DMS 273 treated with DMSO at 0.1 percent for 48 hours (cell line): Measurements from ENCODE around the gene AKAIN1.
A peak's percentile ranks its signal among the peaks of the same experiment; 100 is the strongest.

ENCODE experiments used
- DNase-seq: peaks from one replicate; lab custom pipeline; 2025; lab: John Stamatoyannopoulos, UW

AKAIN1 gene, protein sequence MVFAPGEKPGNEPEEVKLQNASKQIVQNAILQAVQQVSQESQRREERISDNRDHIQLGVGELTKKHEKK

DNA sequence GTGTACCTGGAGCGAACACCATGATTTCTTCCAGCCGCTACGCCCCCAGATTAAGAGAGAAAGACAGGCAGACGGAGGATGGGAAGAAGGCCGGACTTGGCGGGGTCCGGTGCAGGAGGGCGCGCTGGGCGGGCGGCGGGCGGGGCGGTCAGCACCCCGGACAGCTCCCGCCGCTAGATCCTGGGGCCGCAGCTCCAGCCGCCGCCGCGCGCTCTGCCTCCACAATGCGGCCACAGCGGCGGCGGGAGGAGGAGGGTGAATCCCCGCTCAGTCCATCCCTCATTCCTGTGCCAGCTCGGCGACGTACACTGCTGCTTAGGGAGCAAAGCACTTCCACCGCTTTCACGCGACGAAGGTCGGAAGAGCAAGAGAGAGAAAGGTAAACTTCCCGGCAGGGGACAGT lies at the start of gene AKAIN1:
Gene AKAIN1 (minus strand): TSS at position 226 of the 403 bp plus-strand sequence. CDS start 204 bp downstream, at position 22.
- DNase-seq: no peak

DNA sequence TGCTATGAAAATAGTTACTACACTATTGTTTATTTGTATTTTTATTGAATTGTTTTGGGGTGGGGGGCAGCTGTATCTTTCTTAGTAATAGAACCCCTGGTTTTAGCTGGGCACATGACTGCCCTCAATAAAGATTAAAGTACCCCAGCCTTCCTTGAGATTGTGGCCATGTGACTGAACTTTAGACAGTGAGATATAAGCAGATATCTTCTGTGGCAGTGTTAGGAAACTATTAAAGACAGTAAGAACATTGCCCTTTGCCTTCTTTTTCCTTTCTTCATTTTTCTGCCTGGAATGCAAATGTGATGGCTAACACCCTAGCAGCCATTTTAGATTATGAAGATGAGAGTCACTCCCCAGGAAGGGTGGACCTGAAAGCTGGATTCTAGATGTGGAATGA lies 47.9 kb upstream of the AKAIN1 start:
- DNase-seq: no peak

DNA sequence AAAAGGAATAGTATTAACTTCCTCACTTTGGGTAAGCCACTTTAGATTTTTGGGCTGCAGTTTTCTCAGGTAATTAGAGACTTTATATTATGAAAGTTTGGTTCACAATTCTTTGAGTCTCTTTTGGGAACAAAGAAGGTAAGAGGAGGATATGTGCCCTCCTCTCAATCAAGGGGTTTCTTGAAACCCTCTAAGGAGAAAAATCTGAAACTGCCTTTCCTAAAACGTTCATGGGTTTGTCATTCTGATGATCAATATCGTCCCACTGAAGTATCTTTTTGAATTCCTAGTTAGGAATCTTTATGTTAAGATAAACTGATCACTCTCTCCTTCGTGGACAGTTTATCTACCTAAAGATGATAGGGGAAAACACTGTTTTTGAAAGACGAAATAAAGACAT lies 42.4 kb upstream of the AKAIN1 start:
- DNase-seq: no peak

DNA sequence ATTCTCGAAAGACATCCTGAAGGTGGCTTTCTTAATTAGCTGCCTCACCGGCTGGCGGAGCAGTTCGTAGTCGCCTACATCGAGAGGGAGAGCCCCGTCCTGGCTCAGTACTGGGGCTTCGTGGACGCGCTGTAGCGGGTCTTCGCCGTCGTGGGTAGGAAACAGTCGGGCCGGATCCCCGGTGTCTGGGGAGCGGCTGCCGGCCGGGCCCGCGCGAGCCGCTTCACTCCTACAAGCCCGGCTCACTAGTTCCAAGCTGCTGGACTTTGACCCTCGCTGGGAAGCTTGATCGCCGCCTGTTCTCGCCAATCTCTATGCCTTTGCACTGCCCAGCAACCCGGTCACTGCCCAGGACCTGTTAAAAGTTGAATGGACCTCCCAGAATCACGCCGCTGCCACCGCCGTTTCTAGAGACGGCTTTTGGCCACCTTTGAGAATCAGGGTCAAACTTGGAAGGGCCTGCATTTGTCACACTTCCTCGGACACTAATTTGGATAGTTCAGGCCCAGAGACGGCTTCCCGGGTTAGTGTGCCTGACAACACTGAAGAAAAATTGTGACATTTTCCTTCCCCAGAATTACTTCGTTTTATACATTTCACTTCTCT lies 41.4 kb upstream of the AKAIN1 start:
- no peak for DNase-seq

DNA sequence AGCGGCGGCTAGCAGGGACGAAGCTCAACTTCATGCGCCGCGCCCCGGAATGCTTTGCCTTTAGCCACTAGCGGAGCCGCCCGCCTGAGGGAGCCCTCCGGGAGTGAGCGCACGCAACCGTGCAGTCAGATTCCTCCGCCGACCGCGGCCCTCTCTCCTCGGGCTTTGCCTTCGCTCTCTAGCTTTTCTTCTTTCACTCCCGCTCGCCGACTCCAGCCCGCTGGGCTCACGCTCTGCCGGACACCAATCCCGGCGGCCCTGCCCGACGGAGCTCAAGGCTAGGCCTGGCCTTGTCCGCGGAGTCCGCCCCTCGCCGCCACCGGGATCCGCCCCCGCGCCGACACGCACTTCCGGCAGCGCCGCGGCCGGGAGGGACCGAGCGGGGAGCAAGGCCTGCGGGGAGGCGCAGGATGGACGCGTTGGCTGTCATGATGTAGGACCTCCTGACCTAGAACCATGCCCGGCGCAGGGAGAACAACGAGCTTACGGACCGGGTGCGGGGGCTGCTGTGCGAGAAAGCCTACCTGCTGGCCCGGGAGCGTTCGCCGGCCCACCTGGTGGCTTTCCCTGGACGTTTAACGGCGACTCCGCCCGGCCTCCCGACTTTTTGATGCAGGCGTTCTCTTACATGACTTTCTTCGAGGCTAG lies 40.8 kb upstream of the AKAIN1 start:
- DNase-seq: peak; percentile 74

DNA sequence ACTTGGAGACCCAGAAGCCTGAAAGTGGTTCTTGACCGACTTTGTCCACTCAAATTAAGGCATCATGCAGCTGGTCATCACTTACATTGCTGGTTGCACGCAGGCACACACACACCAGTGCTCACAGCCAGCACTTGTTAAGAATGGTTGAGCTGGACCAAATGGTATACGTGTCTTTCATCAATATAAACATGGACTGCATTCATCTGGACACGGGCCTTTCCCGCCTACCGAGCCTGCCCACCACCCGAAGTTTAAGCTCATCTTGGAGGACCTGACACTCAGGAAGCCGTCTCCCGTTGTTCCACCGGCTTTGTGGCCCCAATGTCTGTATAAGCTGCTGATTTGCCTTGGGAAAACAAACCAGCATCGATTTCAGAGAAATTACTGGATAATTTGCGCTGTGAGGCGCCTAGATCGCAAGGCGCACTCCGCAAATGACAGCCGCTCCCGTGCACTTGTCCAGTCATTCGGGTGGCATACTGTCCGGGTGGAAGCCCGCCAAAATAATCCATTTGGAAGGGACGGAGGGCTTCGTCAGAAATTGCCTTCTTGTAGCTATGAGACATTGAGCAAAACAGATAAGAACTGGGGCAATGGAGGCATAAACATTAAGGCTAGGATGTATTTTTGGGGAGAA lies 40.1 kb upstream of the AKAIN1 start:
- no peak for DNase-seq

DNA sequence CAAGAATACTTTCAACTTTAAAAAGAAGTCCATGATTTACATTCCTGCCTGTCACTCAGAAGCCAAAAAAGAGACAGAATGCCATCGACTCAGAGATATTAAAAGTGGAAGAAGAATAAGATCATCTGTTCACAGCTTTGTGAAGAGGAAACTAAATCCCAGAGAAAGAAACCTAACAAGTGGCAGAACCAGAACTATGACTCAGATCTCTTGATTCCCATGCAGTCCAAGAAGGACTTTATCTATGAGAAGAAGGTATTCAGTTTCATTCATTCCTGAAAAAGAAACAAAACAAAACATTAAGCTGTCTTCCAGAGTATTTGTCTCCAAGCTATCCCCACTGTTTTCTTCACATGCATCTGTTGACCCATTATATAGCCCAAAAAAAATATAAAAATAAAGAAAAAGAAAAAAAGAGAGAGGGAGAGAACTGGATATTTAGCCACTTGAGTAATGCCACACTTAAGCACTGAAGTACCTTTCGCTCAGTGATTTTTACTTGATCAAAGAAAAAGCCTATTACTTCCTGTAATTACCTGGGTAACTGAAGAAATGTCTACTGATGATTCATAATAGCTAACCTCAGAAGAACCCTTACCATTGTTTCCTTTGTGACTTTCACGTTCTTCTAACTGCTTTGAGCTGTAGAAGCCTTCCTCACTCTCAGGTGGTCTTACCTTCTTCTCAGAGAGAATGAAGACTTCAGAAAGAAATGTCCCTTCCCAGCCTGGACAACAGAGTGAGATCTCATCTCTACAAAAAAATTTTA lies 17.7 kb upstream of the AKAIN1 start:
- DNase-seq: no peak

DNA sequence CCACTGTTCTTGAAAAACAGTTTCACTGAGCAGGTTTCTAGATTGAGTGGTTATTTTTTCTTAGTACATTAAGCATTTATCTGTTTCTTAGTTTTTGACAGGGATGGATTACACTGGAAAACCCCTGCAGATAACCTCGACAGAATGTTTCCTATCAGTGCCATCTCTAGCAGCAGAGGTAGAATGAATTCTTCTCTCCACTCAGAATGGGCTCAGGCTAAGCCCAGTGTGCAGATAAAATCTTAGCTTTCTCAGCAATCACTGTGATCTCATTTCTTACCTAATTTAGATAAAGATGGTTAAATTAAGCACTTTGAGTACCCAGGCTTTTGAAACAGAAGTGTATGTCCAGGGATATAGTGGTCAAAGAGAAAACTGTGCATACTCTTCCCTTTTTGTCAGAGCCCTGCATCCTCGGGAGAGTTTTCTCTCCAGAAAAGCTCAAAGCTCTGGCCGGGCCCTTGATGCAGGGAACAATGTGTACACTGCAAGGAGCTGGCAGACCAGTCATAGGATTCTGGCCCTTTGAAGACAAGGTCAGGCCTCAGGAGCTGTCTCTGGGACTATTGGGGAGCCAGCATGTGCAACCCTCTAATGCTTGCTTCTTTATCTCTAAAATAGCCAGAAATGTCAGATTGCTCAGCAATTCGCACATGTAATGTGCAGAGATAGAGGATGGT lies 10.6 kb upstream of the AKAIN1 start:
- no peak for DNase-seq

DNA sequence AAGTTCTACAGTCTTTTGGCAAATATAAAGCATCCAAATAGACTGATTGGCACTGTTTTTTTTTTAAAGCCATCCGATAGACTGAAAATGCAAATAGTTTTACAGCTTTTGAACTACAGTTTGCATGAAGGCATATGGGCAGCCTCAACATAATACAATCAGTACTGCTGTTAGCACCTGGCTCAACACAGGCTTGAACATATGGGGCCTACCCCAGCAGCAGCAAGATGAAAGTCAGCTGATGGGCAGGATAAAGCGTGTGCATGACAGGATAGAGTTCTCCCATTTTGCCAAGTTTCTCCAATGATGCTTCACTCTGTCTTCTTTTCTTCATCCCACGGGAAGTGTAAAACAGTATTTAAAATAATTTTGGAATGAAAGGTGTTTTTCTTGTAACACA lies 1.3 kb upstream of the AKAIN1 start:
- DNase-seq: peak; percentile 41

DNA sequence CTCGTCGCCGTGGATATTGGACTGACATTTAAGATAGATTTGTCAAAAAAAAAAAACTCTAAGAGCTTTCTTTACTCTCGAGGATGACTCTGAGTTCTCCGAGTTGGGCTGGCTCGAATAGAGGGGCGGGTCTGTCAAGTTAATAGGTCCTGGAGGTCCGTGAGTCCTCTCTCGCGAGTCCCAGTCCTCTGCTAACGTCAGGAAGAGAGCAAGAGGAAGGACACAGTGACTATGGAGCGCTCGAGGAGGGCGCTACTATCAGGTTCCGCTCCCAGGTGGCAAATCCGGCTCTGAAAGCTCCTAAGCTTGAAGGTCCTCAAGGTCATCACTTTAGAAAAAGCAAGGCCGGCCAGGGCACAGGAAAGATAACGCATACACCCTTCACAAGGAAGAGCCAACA lies 404 bp upstream of the AKAIN1 start:
- DNase-seq: no peak

DNA sequence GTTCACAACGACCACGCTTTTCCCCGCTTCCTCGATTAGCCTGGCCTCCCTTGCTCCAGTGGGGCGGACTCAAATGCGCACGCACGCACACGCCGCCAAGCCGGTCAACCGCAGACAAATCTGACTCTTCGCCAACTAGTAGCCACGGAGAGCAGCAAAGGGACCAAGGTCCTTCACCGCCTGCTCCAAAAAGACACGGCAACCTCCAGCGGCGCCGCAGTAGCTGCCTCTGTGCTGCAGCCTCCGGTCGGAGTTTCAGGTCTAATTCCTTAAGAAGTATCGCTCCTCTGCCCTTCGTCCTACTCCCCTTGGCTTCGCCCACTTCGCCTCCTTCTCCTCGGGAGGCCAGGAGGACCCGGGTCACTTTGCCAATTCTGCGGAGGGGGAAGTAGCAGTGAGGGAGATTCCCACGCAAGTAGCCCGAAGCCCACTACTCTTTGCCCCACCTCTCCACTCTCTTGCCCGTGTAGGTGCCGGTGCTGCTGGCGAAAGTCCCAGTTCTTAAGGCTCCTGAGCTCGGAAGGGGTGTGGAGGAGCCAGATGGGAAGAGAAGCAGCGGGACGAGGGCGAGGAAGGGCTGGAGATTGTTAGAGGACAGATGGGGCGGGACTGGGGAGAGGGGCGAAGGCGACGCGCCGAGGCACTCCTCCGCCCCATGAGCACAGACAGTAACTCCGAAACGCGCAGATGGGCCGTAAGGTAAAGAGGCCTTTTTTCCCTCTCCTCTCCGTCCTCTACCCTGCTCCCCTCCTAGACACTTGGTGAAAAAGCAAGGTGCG lies 615 bp downstream of the AKAIN1 start:
- DNase-seq: no peak

DNA sequence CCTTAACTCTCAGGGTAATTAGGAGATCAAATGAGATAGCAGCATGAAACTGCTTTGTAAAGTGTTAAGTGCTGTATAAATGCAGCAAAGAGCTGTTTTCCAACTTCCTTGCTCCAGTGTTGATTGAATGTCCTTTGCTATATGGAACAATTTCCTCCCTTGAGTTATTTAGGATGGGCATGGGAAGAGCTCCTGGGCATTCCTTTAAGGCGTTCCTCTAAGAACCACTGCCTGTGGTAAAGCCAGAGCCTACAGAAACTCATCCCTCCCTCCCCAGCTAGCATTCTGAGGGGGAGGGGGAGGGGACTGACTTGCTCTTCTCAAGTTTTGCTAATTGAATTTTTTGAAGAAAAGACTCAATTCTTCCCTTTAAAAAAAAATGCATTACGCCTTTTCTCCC lies 1.4 kb downstream of the AKAIN1 start:
- no peak for DNase-seq

DNA sequence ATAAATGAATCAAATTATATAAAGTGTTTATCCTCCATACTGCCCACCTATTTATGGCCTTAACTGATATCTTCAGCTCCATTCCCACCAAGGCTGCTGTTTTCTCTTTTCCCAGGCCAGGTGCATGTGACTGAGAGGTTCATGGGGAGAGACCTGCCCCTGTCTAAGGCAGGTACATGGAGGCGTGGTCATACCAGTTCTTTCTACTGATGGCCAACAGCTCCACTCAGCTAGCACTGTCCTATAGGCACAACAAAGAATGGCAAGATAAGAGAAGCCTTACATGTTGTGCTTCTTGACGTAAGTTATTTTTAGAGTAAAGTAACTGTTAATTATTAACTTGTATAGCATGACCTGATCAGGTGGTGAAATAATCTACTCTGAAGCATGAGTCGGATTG lies 16.8 kb downstream of the AKAIN1 start:
- no peak for DNase-seq

DNA sequence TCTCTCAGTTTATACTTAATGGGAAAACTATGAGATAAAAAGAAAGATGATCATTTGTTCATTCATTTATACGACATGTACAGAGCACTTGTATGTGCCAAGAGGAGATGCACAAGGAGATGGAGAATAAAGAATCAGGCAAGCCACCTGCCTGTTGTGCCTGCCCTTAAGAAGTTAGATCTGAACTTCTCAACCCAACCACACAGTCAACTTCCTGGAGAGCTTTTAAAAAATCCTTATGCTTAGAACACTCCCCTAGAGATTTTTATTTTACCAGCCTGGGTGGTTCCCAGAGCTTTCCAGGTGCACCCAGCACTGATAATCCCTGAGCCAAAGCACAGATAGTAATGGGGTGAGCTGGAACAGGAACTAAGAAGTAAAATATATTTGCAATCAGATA lies 18.5 kb downstream of the AKAIN1 start:
- no peak for DNase-seq

DNA sequence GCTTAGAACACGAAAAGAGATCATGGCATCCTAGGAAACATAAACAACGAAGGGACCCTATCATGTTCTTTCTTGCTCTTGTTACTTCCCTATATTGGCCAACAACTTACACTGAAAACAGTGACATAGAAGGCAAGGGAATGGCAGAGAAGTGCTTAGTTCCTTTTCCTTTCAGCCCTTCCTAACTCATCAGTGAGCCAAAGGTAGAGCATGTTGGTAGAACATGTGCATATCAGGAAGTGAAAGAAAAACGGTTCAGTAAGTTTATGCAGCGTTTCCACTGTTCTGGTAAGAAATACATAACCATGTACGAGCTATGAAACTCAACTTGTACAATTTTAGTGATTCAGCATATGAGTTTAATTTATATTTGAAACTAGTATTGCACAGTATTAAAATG lies 21.7 kb downstream of the AKAIN1 start:
- no peak for DNase-seq

DNA sequence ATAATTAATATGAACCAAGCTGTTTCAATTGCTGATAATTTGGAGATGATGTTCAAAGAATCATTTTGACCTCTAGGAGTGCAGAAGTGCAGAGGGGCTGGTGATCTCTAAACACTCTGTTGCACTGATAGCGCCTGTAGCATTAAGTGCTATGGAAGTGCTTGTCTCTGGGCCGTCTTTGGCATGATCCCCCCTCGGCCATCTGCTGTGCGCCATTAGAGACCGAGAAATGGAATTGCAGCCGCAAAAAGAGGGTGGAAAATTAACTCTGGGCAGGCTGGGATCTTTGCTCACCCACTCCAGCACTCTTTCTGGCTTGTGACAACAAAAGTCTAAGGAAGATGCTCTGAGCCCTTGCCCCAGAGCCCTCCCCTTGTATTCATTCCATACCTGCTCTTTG lies 23.4 kb downstream of the AKAIN1 start:
- no peak for DNase-seq

DNA sequence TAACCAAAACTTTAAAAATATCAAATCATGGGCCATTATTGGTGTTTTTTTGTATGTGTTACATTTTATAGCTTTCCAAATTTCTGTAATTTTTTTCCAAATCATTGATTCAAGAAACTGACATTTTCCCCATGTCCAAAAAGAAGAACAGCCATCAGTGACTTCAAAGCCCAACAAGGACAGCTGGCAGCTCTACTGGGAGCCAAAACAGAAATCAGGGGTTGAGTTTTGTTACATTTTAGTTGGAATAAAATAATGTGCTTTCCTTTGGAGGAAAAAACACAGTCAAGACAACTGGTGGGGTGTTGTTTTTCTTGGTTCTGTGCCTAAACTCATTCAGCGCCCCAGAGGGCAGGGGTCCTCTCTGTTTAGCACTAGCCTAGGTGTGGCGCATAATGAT lies 23.8 kb downstream of the AKAIN1 start:
- no peak for DNase-seq

DNA sequence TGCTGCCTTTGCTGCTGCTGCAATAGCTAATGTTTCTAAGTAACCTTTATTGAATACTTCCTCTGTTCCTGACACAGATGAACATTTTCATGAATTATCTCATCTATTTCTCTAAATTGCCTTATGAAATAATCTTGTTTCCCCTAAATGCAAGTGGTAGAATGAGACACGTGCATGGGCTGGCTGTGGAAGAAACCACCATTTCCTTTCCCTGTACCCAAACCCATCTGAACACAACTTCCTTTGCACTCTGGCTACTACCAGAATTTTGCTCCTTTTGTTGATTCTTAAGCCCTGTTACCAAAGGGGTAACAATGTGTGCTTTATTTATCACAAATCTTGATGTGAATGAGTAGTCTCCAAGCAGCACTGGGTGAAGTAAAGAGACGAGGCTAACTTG lies 29.2 kb downstream of the AKAIN1 start:
- DNase-seq: no peak

DNA sequence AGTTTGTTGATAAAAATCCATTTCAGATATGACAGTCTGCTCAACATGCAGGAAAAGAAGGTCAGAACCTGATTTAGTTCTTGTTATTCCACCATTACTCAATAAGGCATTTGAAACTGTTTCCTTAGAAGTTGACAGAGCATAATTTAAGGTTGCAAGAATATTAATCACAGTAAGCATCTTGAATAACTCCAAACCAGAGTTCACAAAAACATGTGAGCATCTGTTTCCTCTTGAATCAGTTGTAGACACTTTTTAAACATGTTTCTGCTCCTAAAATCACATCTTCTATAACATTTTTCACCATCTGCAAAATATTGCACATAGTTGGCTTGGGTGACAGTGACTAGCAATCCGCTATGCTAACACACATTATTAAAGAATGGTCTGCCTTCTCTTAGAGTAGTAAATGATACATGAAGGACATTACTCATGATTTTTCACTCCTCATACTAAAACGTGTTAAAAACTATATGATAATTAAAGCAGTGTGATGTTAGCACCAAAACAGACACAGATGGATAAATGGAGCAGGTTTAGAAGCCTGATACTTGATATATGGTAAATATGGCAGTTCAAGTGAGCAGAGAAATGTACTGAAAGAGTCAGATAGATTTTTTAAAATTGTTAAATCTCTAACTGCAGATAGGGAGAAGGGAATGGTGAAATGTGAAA lies 30.3 kb downstream of the AKAIN1 start:
- no peak for DNase-seq

DNA sequence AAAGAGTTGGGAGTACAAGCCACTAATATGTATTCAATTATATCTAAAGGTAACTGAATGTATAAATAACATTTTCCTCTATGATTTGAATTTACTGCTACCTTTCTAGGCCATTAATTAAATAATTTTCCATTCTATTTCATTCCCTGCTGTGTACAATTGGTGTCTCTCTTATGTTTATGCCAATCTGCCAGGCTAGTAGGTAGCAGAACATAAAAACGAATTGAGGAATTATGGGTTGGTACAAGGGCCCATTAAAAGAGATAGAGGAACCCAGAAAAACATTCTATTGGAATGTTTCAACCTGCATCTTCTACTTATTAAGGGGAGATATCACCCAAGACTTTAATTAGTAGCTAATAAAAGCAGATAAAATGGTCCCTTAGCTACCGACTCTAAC lies 32.2 kb downstream of the AKAIN1 start:
- no peak for DNase-seq

DNA sequence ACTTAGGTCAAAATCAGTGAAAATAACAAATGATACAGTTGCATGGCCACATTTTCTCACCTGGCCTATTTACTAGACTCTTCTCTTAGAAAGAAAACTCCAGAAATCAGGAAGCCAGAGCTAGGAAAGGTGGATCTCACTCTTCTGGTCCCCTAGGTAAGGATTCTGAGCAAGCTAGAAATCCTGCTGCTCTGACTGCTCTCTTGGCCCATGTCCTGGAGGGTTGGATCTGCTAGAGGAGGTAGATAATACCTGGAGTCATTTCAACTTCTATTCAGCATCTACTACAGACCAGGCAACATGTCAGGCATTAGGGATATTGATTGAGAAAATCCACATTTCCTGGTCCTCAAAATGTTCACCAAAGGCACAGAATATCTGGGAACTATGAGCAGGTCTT lies 34.9 kb downstream of the AKAIN1 start:
- DNase-seq: no peak
